PC-9 (cell line): ENCODE measurements around the gene TBX3.

Experiments used
- EZH2 ChIP-seq: fragments of 200-600 bp; sonication (generic); IDR thresholded peaks from 2 replicates; pipeline ENCODE4 v1.8.0; 2017; ENCODE audit warnings: antibody characterized with exemption, low read depth
- TF ChIP-seq, protein P1 (sequence below): fragments of 200-600 bp; sonication (generic); conservative IDR thresholded peaks from 2 replicates; pipeline ENCODE4 v1.6.1; 2017; ENCODE audit warnings: mixed run types, antibody characterized with exemption, mild to moderate bottlenecking, moderate library complexity

DNA sequence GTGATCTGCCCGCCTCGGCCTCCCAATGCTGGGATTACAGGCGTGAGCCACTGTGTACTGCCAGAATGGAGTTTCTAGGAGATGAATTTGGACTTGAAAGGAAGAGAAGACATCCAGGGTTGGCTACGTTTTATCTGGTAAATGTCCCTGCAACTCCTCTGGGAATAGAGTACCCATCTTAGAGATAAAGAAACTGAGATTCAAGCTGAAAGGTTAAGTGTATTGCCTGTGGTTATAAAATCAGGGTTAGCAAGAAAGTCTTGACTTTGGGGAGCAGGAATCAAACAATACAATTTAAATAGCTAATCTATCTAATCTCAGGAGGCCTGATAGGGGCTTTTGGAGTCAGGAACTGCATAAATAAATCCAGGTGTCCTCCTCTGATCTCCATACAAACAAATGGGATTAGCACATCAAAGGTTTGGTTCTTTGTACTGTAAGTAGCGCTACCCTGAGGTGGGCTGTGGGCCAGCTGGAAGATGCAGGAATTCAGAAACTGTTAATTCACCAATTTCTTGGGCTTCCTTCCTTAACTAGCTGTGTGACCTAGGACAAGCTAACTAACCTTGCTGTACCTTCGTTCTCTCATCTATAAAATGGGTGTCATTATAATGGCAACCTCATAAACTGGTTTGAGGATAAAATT, 45.1 kb downstream of the TBX3 start:
- TF ChIP-seq, protein P1, sequence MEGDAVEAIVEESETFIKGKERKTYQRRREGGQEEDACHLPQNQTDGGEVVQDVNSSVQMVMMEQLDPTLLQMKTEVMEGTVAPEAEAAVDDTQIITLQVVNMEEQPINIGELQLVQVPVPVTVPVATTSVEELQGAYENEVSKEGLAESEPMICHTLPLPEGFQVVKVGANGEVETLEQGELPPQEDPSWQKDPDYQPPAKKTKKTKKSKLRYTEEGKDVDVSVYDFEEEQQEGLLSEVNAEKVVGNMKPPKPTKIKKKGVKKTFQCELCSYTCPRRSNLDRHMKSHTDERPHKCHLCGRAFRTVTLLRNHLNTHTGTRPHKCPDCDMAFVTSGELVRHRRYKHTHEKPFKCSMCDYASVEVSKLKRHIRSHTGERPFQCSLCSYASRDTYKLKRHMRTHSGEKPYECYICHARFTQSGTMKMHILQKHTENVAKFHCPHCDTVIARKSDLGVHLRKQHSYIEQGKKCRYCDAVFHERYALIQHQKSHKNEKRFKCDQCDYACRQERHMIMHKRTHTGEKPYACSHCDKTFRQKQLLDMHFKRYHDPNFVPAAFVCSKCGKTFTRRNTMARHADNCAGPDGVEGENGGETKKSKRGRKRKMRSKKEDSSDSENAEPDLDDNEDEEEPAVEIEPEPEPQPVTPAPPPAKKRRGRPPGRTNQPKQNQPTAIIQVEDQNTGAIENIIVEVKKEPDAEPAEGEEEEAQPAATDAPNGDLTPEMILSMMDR = no peak
- no peak for TF ChIP-seq EZH2
